HUDEP-2 (cell line): ENCODE results near the gene IPO13.
A peak's percentile ranks its signal among the peaks of the same experiment; 100 is the strongest.

Experiments
- DNase-seq, 76 experiments: peaks; one replicate each; lab custom pipeline; 2025; ENCODE audit not compliant: unreplicated experiment in 76 of 76; lab: John Stamatoyannopoulos, UW

IPO13 gene

GRCh38 chr1:43946236-43947060 lies at the start of gene IPO13:
IPO13 (plus strand) TSS chr1:43946950; CDS start chr1:43947601, 651 bp downstream.
- peak in 75 of 76 experiments; percentile 40 to 98 (median 94) for DNase-seq

GRCh38 chr1:43898981-43899380 lies 47.8 kb upstream of the IPO13 start:
- DNase-seq = no peak

- no peak for DNase-seq
Measured at GRCh38 chr1:43900386-43900785, 46.4 kb upstream of the IPO13 start.

GRCh38 chr1:43901196-43901961 lies 45.4 kb upstream of the IPO13 start:
- peak in 1 of 76 experiments; percentile 1 for DNase-seq

- no peak for DNase-seq
Measured at GRCh38 chr1:43902058-43902831, 44.5 kb upstream of the IPO13 start.

- no peak for DNase-seq
Measured at GRCh38 chr1:43904660-43905551, 41.8 kb upstream of the IPO13 start.

GRCh38 chr1:43908226-43908625 lies 38.5 kb upstream of the IPO13 start:
- DNase-seq = no peak

GRCh38 chr1:43908858-43909257 lies 37.9 kb upstream of the IPO13 start:
- no peak for DNase-seq

- DNase-seq = peak in 2 of 76 experiments; percentile 16 to 22
Measured at GRCh38 chr1:43910343-43910742, 36.4 kb upstream of the IPO13 start.

- no peak for DNase-seq
Measured at GRCh38 chr1:43912607-43913006, 34.1 kb upstream of the IPO13 start.

- DNase-seq = no peak
Measured at GRCh38 chr1:43913051-43913501, 33.7 kb upstream of the IPO13 start.

GRCh38 chr1:43913666-43914360 lies 32.9 kb upstream of the IPO13 start:
- DNase-seq = no peak

- DNase-seq = peak in 1 of 76 experiments; percentile 8
Measured at GRCh38 chr1:43914576-43915525, 31.9 kb upstream of the IPO13 start.

GRCh38 chr1:43919906-43920305 lies 26.8 kb upstream of the IPO13 start:
- no peak for DNase-seq

GRCh38 chr1:43921022-43921421 lies 25.7 kb upstream of the IPO13 start:
- DNase-seq = no peak

GRCh38 chr1:43924516-43924915 lies 22.2 kb upstream of the IPO13 start:
- DNase-seq = no peak

- no peak for DNase-seq
Measured at GRCh38 chr1:43925846-43926245, 20.9 kb upstream of the IPO13 start.
